Kidney tubule cell (primary cell): ENCODE results near the gene BABAM2.
"Not testable (repeated sequence)": the region's sequence is repeated elsewhere in the genome, so short reads cannot be mapped to it uniquely, and the experiment has no call there.

ENCODE experiments used
- DNase-seq: peaks from one replicate; pipeline ENCODE4 v3.0.0-alpha.2; 2018; ENCODE audit warnings: low spot score

Gene BABAM2

DNA sequence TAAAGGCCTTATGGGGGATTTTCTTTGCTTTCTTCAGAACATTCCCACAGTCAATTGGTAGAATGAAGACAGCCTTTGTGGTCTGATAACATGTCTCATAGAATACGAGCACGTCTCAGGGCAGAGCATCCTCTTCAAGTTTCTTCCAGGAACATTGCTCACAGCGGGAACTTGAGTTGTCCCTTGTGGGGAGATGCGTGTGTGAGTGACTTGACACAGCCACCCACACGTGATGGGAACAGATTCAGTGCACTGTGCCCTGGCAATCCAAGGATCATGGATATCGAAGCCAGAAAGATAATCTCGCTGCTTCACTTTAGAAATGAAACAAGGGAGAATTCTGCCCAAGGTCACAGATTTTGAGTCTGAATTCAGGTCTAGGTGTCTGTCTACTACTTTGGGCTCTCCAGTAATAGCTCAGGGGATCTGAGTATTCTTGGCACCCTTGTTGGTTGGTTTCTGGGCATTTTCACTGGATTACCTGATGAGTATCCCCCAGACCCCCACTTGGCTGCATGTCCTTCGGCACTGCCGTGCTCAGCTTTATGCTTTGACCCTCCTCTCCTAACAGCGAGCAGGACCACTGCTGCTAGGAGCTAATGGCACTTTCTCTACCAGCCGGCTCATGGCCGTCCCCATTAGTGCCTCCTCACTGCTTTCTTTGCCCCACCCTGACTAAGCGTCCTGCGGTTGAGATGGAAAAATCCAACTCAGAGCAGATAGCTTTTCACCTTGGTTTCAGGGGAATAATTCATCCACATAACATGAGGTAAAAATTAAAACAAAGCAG, 426.2 kb downstream of the BABAM2 start:
- DNase-seq, result no peak

DNA sequence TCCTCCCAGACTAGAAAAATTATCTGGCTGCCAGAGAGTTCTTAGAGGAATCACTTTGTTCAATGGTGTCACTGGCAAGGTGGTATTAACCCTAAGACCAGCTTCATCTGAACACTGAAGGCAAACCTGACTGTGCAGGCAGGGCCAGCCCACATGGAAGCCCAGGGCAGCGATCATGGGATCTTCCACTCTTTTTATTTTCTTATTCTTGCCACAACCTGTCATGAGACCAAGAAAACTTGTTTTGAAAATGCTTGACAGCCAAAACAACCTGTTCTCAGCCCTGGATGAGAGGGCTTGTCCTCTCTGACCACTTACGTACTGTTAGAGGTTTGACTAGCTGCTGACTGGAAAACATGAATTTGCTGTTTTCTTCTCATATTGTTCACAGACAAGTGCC, 426.9 kb downstream of the BABAM2 start:
- DNase-seq, result no peak

DNA sequence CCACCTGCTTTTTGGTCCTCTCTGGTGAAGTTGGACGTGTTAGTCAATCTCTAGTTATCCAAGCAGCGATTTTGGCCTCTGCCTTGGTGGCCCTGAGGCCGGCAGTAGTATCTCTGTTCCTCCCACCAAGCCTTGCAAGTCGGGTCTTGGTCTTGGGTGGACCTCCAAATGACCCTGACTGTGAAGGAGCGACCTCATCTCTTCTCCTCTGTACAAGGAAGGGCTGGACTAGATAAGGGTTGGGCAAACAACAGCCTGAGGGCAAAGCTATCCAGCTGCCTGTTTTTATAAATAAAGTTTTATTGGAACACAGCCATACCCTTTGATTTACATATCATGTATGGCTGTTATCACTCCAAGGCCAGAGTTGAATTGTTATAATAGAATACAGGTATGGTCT, 427.5 kb downstream of the BABAM2 start:
- no peak for DNase-seq

- DNase-seq, result no peak
These were observed 428.1 kb downstream of the BABAM2 start for GRCh38 chr2:28318462-28319117.

DNA sequence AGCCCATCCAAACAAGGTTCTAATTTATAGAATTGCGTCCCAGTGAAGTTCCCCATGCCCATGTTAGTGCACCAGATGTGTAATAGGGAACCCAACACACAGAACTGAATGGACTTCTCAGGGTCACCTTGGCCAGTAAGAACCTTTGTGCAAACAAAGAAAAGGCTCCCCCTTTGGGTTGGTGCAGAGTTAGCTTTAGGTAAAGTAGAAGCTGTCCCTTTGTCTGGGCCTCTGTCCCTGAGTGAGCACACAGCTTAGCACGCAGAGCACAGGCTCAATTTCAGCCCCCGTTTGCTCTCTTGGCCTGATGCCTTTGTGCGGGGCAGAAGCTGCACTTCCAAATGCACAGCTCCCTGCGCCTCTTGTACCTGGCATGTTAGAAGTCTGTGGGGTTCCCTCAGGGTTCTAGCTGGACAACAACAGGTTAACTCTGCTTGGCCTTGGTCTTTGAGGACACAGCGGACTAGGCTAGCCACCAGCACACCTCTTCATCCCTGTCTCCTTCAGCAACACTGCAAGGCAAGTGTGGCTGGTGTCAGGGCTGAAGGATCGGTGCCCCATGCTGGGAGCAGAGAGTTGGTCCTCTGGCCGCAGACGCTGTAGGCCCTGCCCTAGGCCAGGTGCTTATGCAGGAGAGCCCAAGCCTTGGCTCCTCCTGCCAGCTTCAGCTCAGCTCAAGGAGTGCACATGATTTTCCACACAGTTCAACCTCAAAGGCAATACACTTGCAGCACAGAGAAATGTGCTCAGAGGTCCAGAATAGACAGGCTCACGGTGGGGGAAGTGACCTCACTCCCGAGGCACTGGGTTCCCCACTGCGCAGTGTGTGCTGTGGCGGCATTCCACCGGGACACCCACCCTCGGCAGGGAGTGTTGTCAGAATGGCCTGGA, 428.8 kb downstream of the BABAM2 start:
- DNase-seq, result no peak

DNA sequence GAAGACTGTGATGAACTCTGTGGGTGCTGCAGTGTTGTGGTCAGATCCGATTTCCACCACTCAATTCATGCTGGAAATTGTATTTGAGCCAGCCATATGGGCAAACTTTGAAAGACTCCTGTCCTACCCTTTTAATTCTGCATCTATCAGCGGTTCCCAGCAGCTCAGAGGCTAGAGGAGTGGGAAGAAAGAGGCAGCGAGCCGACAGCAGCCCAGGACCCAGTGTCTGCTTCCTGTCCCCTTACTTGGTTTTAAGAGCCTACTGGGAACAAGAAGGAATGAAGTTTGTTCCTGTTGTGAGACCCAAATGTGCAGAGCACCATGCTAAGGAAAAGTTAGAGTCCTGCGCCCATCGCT, 429.5 kb downstream of the BABAM2 start:
- DNase-seq, result no peak

GRCh38 chr2:28320371-28320770, 429.8 kb downstream of the BABAM2 start:
- no peak for DNase-seq

DNA sequence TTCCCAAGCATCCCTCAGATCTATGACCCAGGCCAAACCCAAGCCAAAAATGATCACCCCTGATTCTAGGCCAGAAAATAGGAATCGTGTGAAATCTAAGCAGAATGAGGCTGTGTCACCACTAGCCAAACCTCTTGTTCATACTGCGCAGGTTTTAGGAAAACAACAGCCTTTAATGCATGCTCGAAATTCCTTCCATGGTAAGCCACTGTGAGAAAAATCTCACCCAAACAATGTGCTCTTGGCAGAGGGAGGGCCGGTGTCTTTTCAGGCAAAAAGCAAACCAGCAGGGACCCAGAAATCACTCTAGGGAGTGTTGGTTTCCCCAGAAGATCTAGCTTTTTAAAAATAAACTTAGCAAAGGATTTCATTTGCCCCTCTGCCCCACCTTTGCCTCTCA, 430.9 kb downstream of the BABAM2 start:
- DNase-seq, result no peak

DNA sequence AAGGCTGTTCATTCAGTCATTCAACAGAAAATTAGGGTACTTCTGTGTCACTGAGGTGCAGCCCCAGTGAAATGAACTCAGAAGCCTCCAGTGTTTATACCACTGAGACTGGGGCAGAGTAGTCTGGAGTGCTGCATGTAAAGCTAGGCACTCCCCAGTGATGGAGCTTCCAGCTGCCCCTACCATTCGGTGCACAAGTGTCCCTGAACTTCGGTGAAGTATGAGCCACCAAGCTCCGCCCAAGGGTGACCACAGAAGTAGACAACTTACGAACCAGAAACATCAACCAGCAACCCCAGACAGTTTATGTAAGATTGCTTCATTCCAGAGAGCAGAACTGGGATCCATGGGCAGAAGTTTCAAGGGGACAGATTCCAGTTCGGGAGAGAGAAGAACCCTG, 431.5 kb downstream of the BABAM2 start:
- DNase-seq, result no peak

- no peak for DNase-seq
These were observed 431.9 kb downstream of the BABAM2 start for GRCh38 chr2:28322456-28322855.

- no peak for DNase-seq
These were observed 432.5 kb downstream of the BABAM2 start for GRCh38 chr2:28322981-28323396.

DNA sequence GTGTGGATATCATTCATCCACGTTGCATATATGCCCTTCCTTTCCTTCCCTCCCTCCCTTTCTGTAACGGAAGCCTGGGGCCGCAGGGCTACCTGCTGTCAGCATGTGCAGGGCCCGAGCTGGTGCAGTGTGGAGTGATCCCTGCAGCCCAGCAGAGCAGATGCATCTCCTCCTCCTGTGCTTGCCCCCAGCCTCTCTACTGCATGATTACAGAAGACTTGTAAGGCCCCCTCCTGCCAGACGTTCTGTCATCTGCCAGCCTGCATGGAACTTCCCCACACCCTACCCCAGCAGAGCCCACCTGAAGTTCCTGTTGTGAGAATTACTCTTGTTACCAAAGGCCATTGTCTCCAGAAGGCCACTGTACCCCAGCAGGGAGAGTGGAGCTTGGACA, 434.6 kb downstream of the BABAM2 start:
- no peak for DNase-seq

DNA sequence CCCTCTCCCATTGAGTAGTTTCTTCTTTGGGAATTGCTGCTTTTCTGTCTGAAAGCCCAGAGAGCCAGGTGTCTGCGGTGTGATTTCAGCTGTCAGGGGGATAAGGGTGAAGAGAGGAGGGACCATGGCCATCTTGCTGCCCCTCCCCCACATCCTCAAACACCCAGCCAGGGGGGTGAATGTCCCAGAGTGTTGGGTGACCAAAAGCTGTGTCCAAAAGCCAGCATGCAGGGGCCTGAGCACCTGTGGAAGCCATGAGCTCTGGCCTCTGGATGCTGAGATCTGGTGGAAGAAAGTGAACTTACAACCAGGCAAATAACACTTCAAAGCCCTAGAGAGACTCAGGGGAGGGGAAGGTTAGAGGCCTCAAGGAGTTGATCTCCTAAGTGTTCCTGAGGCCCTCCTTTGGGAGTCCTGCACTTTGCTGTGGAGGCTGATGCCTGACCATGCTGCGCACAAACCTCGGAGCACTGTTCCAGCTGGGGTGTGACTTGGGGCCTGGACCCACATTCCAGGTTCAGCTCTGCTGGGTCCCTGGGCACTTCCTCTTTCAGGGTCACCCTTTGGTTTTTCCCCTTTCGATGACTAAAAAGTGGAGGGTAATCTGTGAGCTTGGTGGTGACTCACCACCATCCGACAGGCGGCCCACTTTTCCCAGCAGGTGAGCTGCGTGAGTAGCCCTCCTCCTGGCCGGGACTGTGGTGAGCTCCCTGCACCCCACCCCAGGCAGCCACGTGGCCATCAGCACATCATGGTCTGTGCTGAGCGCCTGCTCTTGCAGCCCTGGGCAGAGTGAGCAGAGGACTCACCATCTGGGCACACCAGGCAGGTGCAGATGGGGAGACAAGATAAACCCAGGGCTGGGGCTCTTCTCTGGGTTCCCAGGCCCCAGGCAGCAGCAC, 435.3 kb downstream of the BABAM2 start:
- DNase-seq, result peak; percentile 97

DNA sequence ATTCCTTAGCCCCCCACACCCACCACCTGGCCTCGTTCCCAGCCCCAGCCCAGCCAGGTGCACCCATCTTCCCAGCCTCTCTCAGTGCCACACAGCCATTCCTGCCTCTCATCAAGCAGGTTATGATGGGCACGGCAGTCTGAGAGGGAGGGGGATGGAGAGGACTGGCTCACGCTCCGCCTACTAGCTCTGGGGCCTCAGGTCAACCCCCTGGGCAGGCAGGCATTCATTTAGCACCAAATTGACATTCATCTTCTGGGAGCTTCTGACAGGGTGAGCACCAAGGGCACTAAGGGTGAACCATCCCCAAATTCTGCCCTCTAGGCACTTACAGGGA, 435.9 kb downstream of the BABAM2 start:
- DNase-seq, result no peak

- DNase-seq, result no peak
These were observed 436.5 kb downstream of the BABAM2 start for GRCh38 chr2:28326881-28327505.

DNA sequence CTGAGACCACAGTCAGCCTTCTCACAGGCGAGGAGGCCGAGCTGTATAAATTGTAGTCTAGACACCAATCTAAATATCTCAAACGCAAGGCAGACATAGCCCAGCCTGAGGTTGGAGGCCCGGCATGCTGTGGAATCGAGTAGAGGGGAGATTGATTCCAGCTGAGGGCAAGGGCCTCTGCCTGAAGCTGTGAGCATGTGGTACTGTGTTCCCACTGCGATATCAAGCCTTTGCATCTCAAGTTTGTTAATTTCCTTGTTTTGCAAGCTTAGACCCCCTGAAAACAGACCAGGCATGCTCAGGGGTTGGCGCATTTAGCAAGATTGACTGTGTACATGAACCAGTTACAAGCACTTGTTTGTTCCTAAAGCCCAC, 437.0 kb downstream of the BABAM2 start:
- DNase-seq, result no peak

DNA sequence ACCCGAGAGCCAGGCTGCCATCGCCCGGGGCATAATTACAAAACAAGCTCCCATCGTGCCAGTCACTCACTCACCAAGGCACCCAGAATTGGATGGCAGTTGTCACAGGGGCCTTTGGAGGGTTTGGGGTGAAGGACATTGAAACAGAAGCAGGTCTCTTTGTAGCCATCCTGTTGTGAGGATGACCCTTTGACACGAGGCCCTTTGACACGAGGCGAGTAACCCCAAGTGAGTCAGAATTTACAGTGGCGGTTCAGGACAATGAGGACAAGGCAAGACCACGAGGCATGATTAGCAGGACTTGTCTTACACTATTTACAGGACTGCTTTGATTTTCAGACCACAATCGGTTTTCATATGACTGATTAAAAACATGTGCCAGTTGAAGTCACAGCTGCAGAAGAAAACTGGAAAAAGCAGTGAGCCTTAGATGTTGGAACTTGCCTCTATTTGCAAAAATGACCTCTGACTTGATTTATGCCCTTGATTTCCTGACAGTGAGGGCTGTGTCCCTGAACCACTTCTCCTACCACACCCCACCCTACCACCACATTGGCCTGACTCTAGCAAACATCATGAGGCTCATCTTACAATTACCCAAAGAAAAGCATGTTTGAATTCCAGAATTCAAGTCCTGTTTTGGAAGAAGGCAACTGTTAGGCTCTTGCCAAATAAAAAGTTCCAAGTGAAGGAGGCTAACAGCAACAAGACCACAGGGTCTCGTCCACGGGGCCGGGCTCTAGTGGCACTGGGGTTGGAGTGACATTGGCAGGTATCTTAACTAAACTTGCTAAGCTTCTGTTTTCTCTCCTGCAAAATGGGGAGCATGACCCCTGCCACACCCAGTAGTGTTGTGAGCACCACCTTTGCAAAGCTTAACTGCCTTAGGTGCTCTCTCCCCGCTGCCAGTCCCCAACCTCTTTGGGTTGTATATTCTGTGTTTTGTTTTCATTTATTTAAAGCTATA, 437.7 kb downstream of the BABAM2 start:
- no peak for DNase-seq

GRCh38 chr2:28329184-28329583, 438.7 kb downstream of the BABAM2 start:
- no peak for DNase-seq

- DNase-seq, result not testable (repeated sequence)
These were observed 440.2 kb downstream of the BABAM2 start for GRCh38 chr2:28330722-28331121.

DNA sequence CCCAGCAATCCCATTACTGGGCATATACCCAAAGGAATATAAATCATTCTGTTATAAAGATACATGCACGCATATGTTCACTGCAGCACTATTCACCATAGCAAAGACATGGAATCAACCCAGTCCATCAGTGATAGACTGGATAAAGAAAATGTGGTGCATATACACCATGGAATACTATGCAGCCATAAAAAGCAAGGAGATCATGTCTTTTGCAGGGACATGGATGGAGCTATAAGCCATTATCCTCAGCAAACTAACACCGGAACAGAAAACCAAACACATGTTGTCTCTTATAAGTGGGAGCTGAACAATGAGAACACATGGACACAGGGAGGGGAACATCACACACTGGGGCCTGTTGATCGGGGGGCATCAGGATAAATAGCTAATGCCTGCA, 441.3 kb downstream of the BABAM2 start:
- DNase-seq, result not testable (repeated sequence)
